Gastroesophageal sphincter (tissue), 4 donors: Measurements from ENCODE around the gene FAU. TPM values are rescaled to one million over a fixed set of nuclear protein-coding genes. Genes with fewer than 3 reads are reported as not detected.

ENCODE experiments used
- ATAC-seq: fragments of 150-250 bp; one replicate; pipeline ENCODE4 v1.9.1; 2016; ENCODE audit warnings: mild to moderate bottlenecking, moderate library complexity
- H3K27ac ChIP-seq, 4 donors: fragments of 200-600 bp; sonication (generic) in 3 of 4; 1 replicate in 3 of 4; 2 replicates in 1 of 4; pipeline ENCODE4 v1.5.1; 2016 to 2019
- H3K27me3 ChIP-seq: fragments of 200-600 bp; sonication (generic); one replicate; pipeline ENCODE4 v1.5.1; 2019
- H3K36me3 ChIP-seq, 2 donors: fragments of 200-600 bp; sonication (generic); one replicate each; pipeline ENCODE4 v1.5.1; 2019; ENCODE audit warnings: control low read depth in 1 of 2
- H3K4me1 ChIP-seq, 3 donors: fragments of 200-600 bp; sonication (generic); 1 replicate in 2 of 3; 2 replicates in 1 of 3; pipeline ENCODE4 v1.5.1; 2016 to 2019; ENCODE audit warnings: control low read depth in 2 of 3
- H3K4me3 ChIP-seq, 2 donors: fragments of 200-600 bp; sonication (generic); one replicate each; pipeline ENCODE4 v1.5.1; 2019; ENCODE audit warnings: mild to moderate bottlenecking in 1 of 2, moderate library complexity in 1 of 2
- H3K9me3 ChIP-seq, 3 donors: fragments of 200-600 bp; sonication (generic); one replicate each; pipeline ENCODE4 v1.5.1; 2017 to 2019; ENCODE audit warnings: control low read depth in 2 of 3
- EP300 ChIP-seq: sonication (generic); formaldehyde crosslinking; IDR thresholded peaks from one replicate; pipeline ENCODE4 v1.6.1; 2017; ENCODE audit warnings: antibody characterized with exemption, mild to moderate bottlenecking
- POLR2A ChIP-seq, 2 donors: fragments of 450-650 bp; IDR thresholded peaks; one replicate each; pipeline ENCODE4 v1.6.1; 2017; ENCODE audit warnings: antibody characterized with exemption in 2 of 2, mild to moderate bottlenecking in 2 of 2, moderate library complexity in 1 of 2
- POLR2AphosphoS5 ChIP-seq: sonication (generic); formaldehyde crosslinking; IDR thresholded peaks from one replicate; pipeline ENCODE4 v1.6.1; 2017; ENCODE audit warnings: antibody characterized with exemption
- WGBS, 2 donors: methylation state at CpG; one replicate each; pipeline ENCODE4 v1.1.5; 2018; ENCODE audit warnings: low coverage in 1 of 2; 5-methylcytosine and 5-hydroxymethylcytosine counted together
- total RNA-seq, 4 donors: library from RNA; depleted of rRNA; stranded (reverse); fragments of >200 nt; gene quantifications; one replicate each; pipeline ENCODE4 v1.1.0, GENCODE V29; 2016
- TF ChIP-seq, protein P1 (sequence below), 4 experiments: fragments of 200-600 bp in 2 of 4; fragments of 450-650 bp in 2 of 4; sonication (generic) in 1 of 4; IDR thresholded peaks; one replicate each; pipeline ENCODE4 v1.5.1; 2017 to 2019; ENCODE audit warnings: antibody characterized with exemption in 4 of 4, mild to moderate bottlenecking in 2 of 4, moderate library complexity in 2 of 4

Gene FAU
- 100 to 1,000 TPM; 464 to 971 (median 566) TPM for total RNA-seq

DNA sequence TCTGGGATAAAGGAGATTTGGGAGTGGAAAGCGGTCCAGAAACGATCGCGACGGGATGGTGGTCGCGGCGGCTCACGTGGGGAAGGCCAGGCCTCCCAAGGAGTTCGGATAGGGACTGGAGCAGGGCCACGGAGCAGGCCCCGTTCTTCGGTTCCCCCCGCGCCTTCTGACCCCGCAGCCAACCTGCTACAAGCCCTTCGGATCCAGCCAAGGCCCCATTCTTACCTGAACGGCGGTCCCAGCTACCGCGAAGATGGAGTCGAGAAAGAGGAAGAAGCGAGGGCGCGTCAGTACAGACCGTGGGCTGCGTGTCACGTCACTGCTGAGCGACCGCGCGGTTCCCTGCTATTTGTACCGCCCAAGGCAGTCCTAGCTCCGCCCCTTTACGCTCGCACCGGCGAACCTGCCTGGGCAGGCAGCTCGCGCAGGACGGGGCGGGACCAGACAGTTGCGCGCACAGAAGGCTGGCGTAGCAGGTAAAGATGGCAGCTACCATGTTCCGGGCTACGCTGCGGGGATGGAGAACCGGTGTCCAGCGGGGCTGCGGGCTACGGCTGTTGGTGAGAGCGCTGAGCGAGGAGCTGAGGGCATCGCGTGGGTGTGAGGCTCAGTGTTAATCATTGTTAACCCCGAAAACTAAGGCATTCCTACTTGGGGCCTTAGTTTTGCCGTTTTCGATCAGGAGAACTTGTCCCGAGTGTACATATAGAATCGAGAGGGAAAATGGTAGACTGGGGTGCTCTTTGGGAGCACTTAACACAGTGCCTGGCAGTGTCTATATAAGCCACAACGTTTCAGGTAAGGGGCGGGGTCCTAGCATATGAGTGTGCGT, at the start of gene FAU, which contains the start of gene MRPL49:
Gene FAU (minus strand): TSS at position 270 of the 832 bp plus-strand sequence. CDS start 321 bp downstream, outside the sequence.
Gene MRPL49 (plus strand): TSS at position 457 of the 832 bp plus-strand sequence. CDS start 26 bp downstream, at position 483.
- H3K4me1 ChIP-seq = peaks cover 0 to 48% (median 14%) of the 10 kb centered on the region in 3 donors
- H3K27ac ChIP-seq = peak within 1 kb of the TSS; percentile 87 to 97 (median 94)
- ATAC-seq = peak; percentile 94
- H3K4me3 ChIP-seq = peak within 1 kb of the TSS; percentile 74 to 88
- H3K36me3 ChIP-seq = peaks cover 0 to 66% of the 10 kb centered on the region in 2 donors
- TF ChIP-seq POLR2A (IDR thresholded peaks at IDR 0.05) = peak; percentile 87
- TF ChIP-seq EP300 = no peak
- peak; percentile 95 for TF ChIP-seq POLR2AphosphoS5
- TF ChIP-seq, protein P1, sequence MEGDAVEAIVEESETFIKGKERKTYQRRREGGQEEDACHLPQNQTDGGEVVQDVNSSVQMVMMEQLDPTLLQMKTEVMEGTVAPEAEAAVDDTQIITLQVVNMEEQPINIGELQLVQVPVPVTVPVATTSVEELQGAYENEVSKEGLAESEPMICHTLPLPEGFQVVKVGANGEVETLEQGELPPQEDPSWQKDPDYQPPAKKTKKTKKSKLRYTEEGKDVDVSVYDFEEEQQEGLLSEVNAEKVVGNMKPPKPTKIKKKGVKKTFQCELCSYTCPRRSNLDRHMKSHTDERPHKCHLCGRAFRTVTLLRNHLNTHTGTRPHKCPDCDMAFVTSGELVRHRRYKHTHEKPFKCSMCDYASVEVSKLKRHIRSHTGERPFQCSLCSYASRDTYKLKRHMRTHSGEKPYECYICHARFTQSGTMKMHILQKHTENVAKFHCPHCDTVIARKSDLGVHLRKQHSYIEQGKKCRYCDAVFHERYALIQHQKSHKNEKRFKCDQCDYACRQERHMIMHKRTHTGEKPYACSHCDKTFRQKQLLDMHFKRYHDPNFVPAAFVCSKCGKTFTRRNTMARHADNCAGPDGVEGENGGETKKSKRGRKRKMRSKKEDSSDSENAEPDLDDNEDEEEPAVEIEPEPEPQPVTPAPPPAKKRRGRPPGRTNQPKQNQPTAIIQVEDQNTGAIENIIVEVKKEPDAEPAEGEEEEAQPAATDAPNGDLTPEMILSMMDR (IDR thresholded peaks at IDR 0.05) = peak in 1 of 4 experiments; percentile 5
- WGBS, 2 donors = 0% methylated on average over 7 to 10 of the region's 64 CpGs
- no peaks in the 10 kb centered on the region for H3K9me3 ChIP-seq
- H3K27me3 ChIP-seq = no peaks in the 10 kb centered on the region

DNA sequence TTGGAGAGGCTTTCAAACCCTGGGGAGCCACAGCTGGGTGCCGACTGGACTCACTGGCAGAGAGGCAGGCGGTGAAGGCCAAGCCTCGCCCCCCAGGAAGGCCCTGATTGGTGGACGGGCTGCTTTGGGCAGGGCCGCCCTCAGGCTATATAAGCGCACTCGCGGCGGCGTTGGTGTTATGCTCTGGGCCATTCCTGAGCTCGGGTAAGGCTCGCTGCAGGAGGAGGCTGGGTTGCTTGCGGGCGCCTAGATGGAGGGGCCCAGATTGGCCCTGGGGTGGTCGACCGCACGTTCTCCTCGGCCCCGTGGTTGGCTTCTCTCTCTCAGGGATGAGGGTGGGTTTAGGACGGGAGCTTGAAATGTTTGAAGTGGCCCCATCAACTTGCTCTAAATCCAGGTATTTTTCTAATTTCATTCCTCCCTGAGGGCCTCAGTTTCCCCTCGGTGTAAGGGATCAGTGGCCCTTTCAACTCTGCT, 48.2 kb upstream of the FAU start, which contains the start of gene SPDYC:
Gene SPDYC (plus strand): TSS at position 176 of the 477 bp plus-strand sequence. CDS start 1,125 bp downstream, outside the sequence.
- TF ChIP-seq POLR2A (IDR thresholded peaks at IDR 0.05) = no peak
- TF ChIP-seq, protein P1 (IDR thresholded peaks at IDR 0.05) = no peak
- TF ChIP-seq EP300 = no peak
- TF ChIP-seq POLR2AphosphoS5 = no peak
- no peak within 1 kb of the TSS for H3K4me3 ChIP-seq
- ATAC-seq = no peak
- no peaks in the 10 kb centered on the region for H3K9me3 ChIP-seq
- WGBS, 2 donors = 86% methylated on average over 1 of the region's 21 CpGs; no CpG with 5 or more reads in 1 of the 2 donors
- no peaks in the 10 kb centered on the region for H3K4me1 ChIP-seq
- peaks cover 12% of the 10 kb centered on the region for H3K27me3 ChIP-seq
- H3K27ac ChIP-seq = no peak within 1 kb of the TSS
- H3K36me3 ChIP-seq = no peaks in the 10 kb centered on the region

DNA sequence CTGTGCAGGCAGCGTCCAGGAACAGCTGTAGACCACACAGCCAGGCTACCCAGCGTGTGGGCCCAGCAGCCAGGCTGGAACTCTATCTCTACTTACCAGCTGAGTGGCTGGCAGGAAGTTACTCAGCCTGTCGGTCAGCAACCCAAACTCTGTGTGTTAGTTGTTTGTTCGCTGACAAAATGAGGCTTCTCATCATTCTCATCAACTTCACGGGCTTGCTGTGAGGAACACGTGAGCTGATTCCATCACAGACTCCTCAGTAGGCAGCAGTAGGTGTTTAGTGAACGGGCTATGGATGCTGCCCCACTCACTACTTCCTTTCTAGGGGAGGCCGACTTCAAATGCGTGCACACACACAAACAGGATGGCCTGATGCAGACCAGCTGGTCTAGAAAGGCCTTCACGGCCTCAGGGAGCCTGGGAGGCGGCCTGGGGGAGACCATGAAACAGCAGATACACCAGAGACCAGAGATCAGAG, 47.3 kb upstream of the FAU start:
- Histone ChIP-seq H3K9me3 (no peaks in the 10 kb centered on the region), H3K4me3 (no peak overlapping the region), H3K36me3 (no peaks in the 10 kb centered on the region), H3K27ac (no peak overlapping the region), H3K27me3 (peaks cover 12% of the 10 kb centered on the region), H3K4me1 (no peaks in the 10 kb centered on the region)
- TF ChIP-seq POLR2A (IDR thresholded peaks at IDR 0.05) (no peak), EP300 (no peak), POLR2AphosphoS5 (no peak)
- TF ChIP-seq, protein P1 (IDR thresholded peaks at IDR 0.05) = no peak
- WGBS, 2 donors = 65% methylated on average over 2 of the region's 11 CpGs; no CpG with 5 or more reads in 1 of the 2 donors
- ATAC-seq = no peak

DNA sequence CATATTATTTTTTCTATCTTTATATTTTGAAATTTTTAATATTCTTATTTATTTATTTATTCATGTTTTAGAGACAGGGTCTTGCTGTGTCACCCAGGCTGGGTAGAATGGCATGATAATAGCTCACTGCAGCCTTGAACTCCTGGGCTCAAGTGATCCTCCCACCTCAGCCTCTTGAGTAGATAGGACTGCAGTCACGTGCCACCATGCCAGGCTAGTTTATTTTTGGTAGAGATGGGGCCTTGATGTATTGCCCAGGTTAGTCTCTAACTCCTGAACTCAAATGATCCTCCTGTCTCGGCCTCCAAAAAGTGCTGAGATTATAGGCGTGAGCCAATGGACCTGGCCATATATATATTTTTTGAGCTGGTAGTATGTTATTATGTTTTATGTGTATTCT, 45.7 kb upstream of the FAU start:
- no peak for TF ChIP-seq POLR2AphosphoS5
- TF ChIP-seq, protein P1 (IDR thresholded peaks at IDR 0.05) = no peak
- TF ChIP-seq EP300 = no peak
- no peak for TF ChIP-seq POLR2A (IDR thresholded peaks at IDR 0.05)
- H3K4me1 ChIP-seq = no peaks in the 10 kb centered on the region
- H3K27me3 ChIP-seq = peaks cover 12% of the 10 kb centered on the region
- no peak for ATAC-seq
- H3K9me3 ChIP-seq = no peaks in the 10 kb centered on the region
- no peak overlapping the region for H3K27ac ChIP-seq
- WGBS, 2 donors = 86 to 97% methylated on average over 3 of the region's 3 CpGs
- H3K4me3 ChIP-seq = no peak overlapping the region
- no peaks in the 10 kb centered on the region for H3K36me3 ChIP-seq
